Activated T-cell treated with anti-CD3 and anti-CD28 coated beads, Interleukin-2, amount 50 U/mL, for 72 hours (primary cell): ENCODE data around the gene MLLT1. TPM values are rescaled to one million over a fixed set of nuclear protein-coding genes. Genes with fewer than 3 reads are reported as not detected.

Experiments
- ATAC-seq, 2 donors: fragments of 150-1000 bp; cut with Tn5 transposase; replicated peaks in 1 of 2; 2 replicates each; pipeline ENCODE4 v1.10.0; 2021; ENCODE audit warnings: moderate library complexity in 2 of 2, mild to moderate bottlenecking in 1 of 2
- DNase-seq, 2 donors: peaks; one replicate each; pipeline ENCODE4 v3.0.0; 2021 to 2022; ENCODE audit warnings: mixed read lengths in 1 of 2
- H3K27ac Mint-ChIP-seq: one replicate; pipeline ENCODE4 v1.8.0; 2022; ENCODE audit warnings: mild to moderate bottlenecking, moderate library complexity, mixed read lengths
- H3K27me3 Mint-ChIP-seq: one replicate; pipeline ENCODE4 v1.8.0; 2022; ENCODE audit warnings: low read depth, mixed read lengths
- H3K36me3 Mint-ChIP-seq, 2 donors: one replicate each; pipeline ENCODE4 v1.8.0; 2022; ENCODE audit warnings: mixed read lengths in 2 of 2, mild to moderate bottlenecking in 1 of 2; ENCODE audit not compliant: insufficient read depth in 2 of 2
- H3K4me1 Mint-ChIP-seq: one replicate; pipeline ENCODE4 v1.8.0; 2022; ENCODE audit warnings: low read depth, mixed read lengths
- H3K4me3 Mint-ChIP-seq, 2 donors: one replicate each; pipeline ENCODE4 v1.8.0; 2022; ENCODE audit warnings: mild to moderate bottlenecking in 2 of 2, mixed read lengths in 2 of 2, moderate library complexity in 2 of 2
- H3K9me3 Mint-ChIP-seq, 2 donors: one replicate each; pipeline ENCODE4 v1.8.0; 2022; ENCODE audit warnings: mixed read lengths in 2 of 2
- total RNA-seq, 2 donors: library from RNA; stranded (reverse); gene quantifications; one replicate each; pipeline ENCODE4 v1.2.3, GENCODE V29; 2022

The MLLT1 gene
- total RNA-seq, 2 donors from 2014 or later = 39.9 to 44.5 TPM

GRCh38 chr19:6261883-6262282 lies 17.9 kb downstream of the MLLT1 start:
- H3K27me3 Mint-ChIP-seq = no peaks in the 10 kb centered on the region
- H3K36me3 Mint-ChIP-seq = peaks cover 0 to 17% of the 10 kb centered on the region in 2 donors
- H3K27ac Mint-ChIP-seq = no peak overlapping the region
- H3K4me3 Mint-ChIP-seq = no peak overlapping the region
- H3K9me3 Mint-ChIP-seq = no peaks in the 10 kb centered on the region
- peaks cover 8% of the 10 kb centered on the region for H3K4me1 Mint-ChIP-seq
- ATAC-seq = no peak
- DNase-seq = no peak

GRCh38 chr19:6260912-6261650 lies 18.7 kb downstream of the MLLT1 start:
- ATAC-seq (peak; percentile 44 to 59), DNase-seq (peak; percentile 38 to 40)
- no peaks in the 10 kb centered on the region for H3K27me3 Mint-ChIP-seq
- H3K9me3 Mint-ChIP-seq = no peaks in the 10 kb centered on the region
- H3K4me3 Mint-ChIP-seq = no peak overlapping the region
- H3K27ac Mint-ChIP-seq = no peak overlapping the region
- peaks cover 11% of the 10 kb centered on the region for H3K4me1 Mint-ChIP-seq
- peaks cover 0 to 17% of the 10 kb centered on the region in 2 donors for H3K36me3 Mint-ChIP-seq

- no peaks in the 10 kb centered on the region for H3K9me3 Mint-ChIP-seq
- H3K4me3 Mint-ChIP-seq = no peak overlapping the region
- no peak for ATAC-seq
- peaks cover 0 to 16% of the 10 kb centered on the region in 2 donors for H3K36me3 Mint-ChIP-seq
- H3K27me3 Mint-ChIP-seq = no peaks in the 10 kb centered on the region
- no peak for DNase-seq
- peaks cover 11% of the 10 kb centered on the region for H3K4me1 Mint-ChIP-seq
- no peak overlapping the region for H3K27ac Mint-ChIP-seq
Observed at GRCh38 chr19:6260376-6260775, 19.4 kb downstream of the MLLT1 start.

- H3K36me3 Mint-ChIP-seq = peaks cover 0 to 16% of the 10 kb centered on the region in 2 donors
- no peak overlapping the region for H3K4me3 Mint-ChIP-seq
- H3K27ac Mint-ChIP-seq = no peak overlapping the region
- ATAC-seq = no peak
- peaks cover 11% of the 10 kb centered on the region for H3K4me1 Mint-ChIP-seq
- no peak for DNase-seq
- H3K27me3 Mint-ChIP-seq = no peaks in the 10 kb centered on the region
- H3K9me3 Mint-ChIP-seq = no peaks in the 10 kb centered on the region
Observed at GRCh38 chr19:6259312-6259861, 20.4 kb downstream of the MLLT1 start.

GRCh38 chr19:6258812-6259311 lies 20.9 kb downstream of the MLLT1 start:
- H3K4me1 Mint-ChIP-seq = peaks cover 11% of the 10 kb centered on the region
- no peaks in the 10 kb centered on the region for H3K9me3 Mint-ChIP-seq
- H3K27me3 Mint-ChIP-seq = no peaks in the 10 kb centered on the region
- DNase-seq (no peak), ATAC-seq (no peak)
- H3K36me3 Mint-ChIP-seq = peaks cover 0 to 14% of the 10 kb centered on the region in 2 donors
- no peak overlapping the region for H3K27ac Mint-ChIP-seq
- H3K4me3 Mint-ChIP-seq = no peak overlapping the region

- Mint-ChIP-seq H3K4me3 (no peak overlapping the region), H3K36me3 (peaks cover 0 to 16% of the 10 kb centered on the region in 2 donors), H3K9me3 (no peaks in the 10 kb centered on the region), H3K27ac (no peak overlapping the region), H3K27me3 (no peaks in the 10 kb centered on the region), H3K4me1 (peaks cover 21% of the 10 kb centered on the region)
- DNase-seq = no peak
- no peak for ATAC-seq
Observed at GRCh38 chr19:6253954-6254733, 25.6 kb downstream of the MLLT1 start.

- DNase-seq = no peak
- Mint-ChIP-seq H3K4me1 (peaks cover 25% of the 10 kb centered on the region), H3K36me3 (peaks cover 0 to 13% of the 10 kb centered on the region in 2 donors), H3K27ac (no peak overlapping the region), H3K27me3 (no peaks in the 10 kb centered on the region), H3K4me3 (no peak overlapping the region), H3K9me3 (no peaks in the 10 kb centered on the region)
- no peak for ATAC-seq
Observed at GRCh38 chr19:6252066-6252465, 27.7 kb downstream of the MLLT1 start.

GRCh38 chr19:6250909-6251308 lies 28.9 kb downstream of the MLLT1 start:
- peaks cover 0 to 13% of the 10 kb centered on the region in 2 donors for H3K36me3 Mint-ChIP-seq
- DNase-seq (no peak), ATAC-seq (no peak)
- H3K27ac Mint-ChIP-seq = no peak overlapping the region
- no peaks in the 10 kb centered on the region for H3K27me3 Mint-ChIP-seq
- H3K9me3 Mint-ChIP-seq = no peaks in the 10 kb centered on the region
- no peak overlapping the region for H3K4me3 Mint-ChIP-seq
- H3K4me1 Mint-ChIP-seq = peaks cover 27% of the 10 kb centered on the region

GRCh38 chr19:6250024-6250615 lies 29.7 kb downstream of the MLLT1 start:
- Mint-ChIP-seq H3K9me3 (no peaks in the 10 kb centered on the region), H3K4me3 (no peak overlapping the region), H3K36me3 (peaks cover 0 to 15% of the 10 kb centered on the region in 2 donors), H3K27ac (peak overlapping the region; percentile 79), H3K4me1 (peaks cover 30% of the 10 kb centered on the region), H3K27me3 (no peaks in the 10 kb centered on the region)
- ATAC-seq (peak in 1 of 2 donors; percentile 49), DNase-seq (no peak)

GRCh38 chr19:6249296-6249695 lies 30.5 kb downstream of the MLLT1 start:
- H3K4me1 Mint-ChIP-seq = peaks cover 36% of the 10 kb centered on the region
- no peaks in the 10 kb centered on the region for H3K9me3 Mint-ChIP-seq
- peaks cover 0 to 13% of the 10 kb centered on the region in 2 donors for H3K36me3 Mint-ChIP-seq
- H3K27ac Mint-ChIP-seq = peak overlapping the region; percentile 79
- H3K27me3 Mint-ChIP-seq = no peaks in the 10 kb centered on the region
- no peak for DNase-seq
- H3K4me3 Mint-ChIP-seq = no peak overlapping the region
- ATAC-seq = no peak

- H3K36me3 Mint-ChIP-seq = peaks cover 0 to 13% of the 10 kb centered on the region in 2 donors
- H3K27me3 Mint-ChIP-seq = no peaks in the 10 kb centered on the region
- H3K27ac Mint-ChIP-seq = no peak overlapping the region
- H3K4me3 Mint-ChIP-seq = no peak overlapping the region
- H3K9me3 Mint-ChIP-seq = no peaks in the 10 kb centered on the region
- no peak for ATAC-seq
- H3K4me1 Mint-ChIP-seq = peaks cover 40% of the 10 kb centered on the region
- no peak for DNase-seq
Observed at GRCh38 chr19:6248844-6249243, 30.9 kb downstream of the MLLT1 start.

- Mint-ChIP-seq H3K27ac (no peak overlapping the region), H3K4me3 (no peak overlapping the region), H3K9me3 (no peaks in the 10 kb centered on the region), H3K4me1 (peaks cover 46% of the 10 kb centered on the region), H3K27me3 (no peaks in the 10 kb centered on the region), H3K36me3 (peaks cover 0 to 13% of the 10 kb centered on the region in 2 donors)
- ATAC-seq (no peak), DNase-seq (no peak)
Observed at GRCh38 chr19:6248341-6248740, 31.4 kb downstream of the MLLT1 start.

- Mint-ChIP-seq H3K27me3 (no peaks in the 10 kb centered on the region), H3K4me3 (no peak overlapping the region), H3K4me1 (peaks cover 48% of the 10 kb centered on the region), H3K9me3 (no peaks in the 10 kb centered on the region), H3K36me3 (peaks cover 0 to 10% of the 10 kb centered on the region in 2 donors), H3K27ac (no peak overlapping the region)
- no peak for DNase-seq
- ATAC-seq = no peak
Observed at GRCh38 chr19:6247007-6247288, 32.8 kb downstream of the MLLT1 start.
